Panc1 (cell line): ENCODE measurements around the gene EAF2. TPM values are rescaled to one million over a fixed set of nuclear protein-coding genes. Genes with fewer than 3 reads are reported as not detected.

Experiments used
- ATAC-seq: fragments of 200-7000 bp; cut with Tn5 transposase; 2 replicates; pipeline ENCODE4 v1.9.1; 2020; ENCODE audit warnings: mild to moderate bottlenecking, moderate library complexity
- BruUV-seq: library from RNA; stranded (reverse); fragments of 400-500 nt; replicated peaks from 2 replicates; lab custom pipeline; 2021; lab: Mats Ljungman, UMichigan
- CTCF ChIA-PET: fragments of 300-600 bp; sonication (Branson Sonifier 250); formaldehyde crosslinking; loops from one replicate; lab custom pipeline; 2022; ENCODE audit warnings: antibody characterized with exemption; lab: Charles Lee
- POLR2A ChIA-PET: fragments of 300-600 bp; sonication (Branson Sonifier 250); formaldehyde crosslinking; loops from one replicate; lab custom pipeline; 2022; ENCODE audit warnings: antibody characterized with exemption; lab: Charles Lee
- DNase-seq: peaks from one replicate; pipeline ENCODE4 v3.0.0-alpha.2; 2010; ENCODE audit warnings: low read depth, low spot score
- H3K27ac ChIP-seq: 2 replicates; pipeline ENCODE4 v1.5.1; 2011; ENCODE audit warnings: mild to moderate bottlenecking, low read length, inconsistent platforms
- H3K27me3 ChIP-seq: fragments of 200-500 bp; sonication (Bioruptor generic); 2 replicates; pipeline ENCODE4 v1.6.0; 2014; ENCODE audit warnings: low read length, inconsistent platforms; ENCODE audit not compliant: control insufficient read depth, insufficient read depth
- H3K36me3 ChIP-seq: fragments of 200-500 bp; sonication (Bioruptor generic); 2 replicates; pipeline ENCODE4 v1.5.1; 2014; ENCODE audit warnings: inconsistent platforms, mild to moderate bottlenecking, low read length, moderate library complexity; ENCODE audit not compliant: control insufficient read depth, insufficient read depth
- H3K4me1 ChIP-seq: 2 replicates; pipeline ENCODE4 v1.5.1; 2011; ENCODE audit warnings: inconsistent platforms, mild to moderate bottlenecking, low read length, moderate library complexity; ENCODE audit not compliant: control insufficient read depth, insufficient read depth
- H3K4me3 ChIP-seq, 2 experiments: 2 replicates each; pipeline ENCODE4 v1.5.1; 2011 to 2012; ENCODE audit warnings: low read depth in 2 of 2, low read length in 2 of 2, mild to moderate bottlenecking in 2 of 2, inconsistent platforms in 1 of 2, moderate library complexity in 1 of 2
- H3K9me3 ChIP-seq: fragments of 200-500 bp; sonication (Bioruptor generic); 2 replicates; pipeline ENCODE4 v1.5.1; 2014; ENCODE audit warnings: low read depth, mild to moderate bottlenecking, inconsistent platforms, low read length, moderate library complexity; ENCODE audit not compliant: control insufficient read depth, insufficient read depth
- POLR2AphosphoS5 ChIP-seq: IDR thresholded peaks from 2 replicates; pipeline ENCODE4 v1.6.1; 2012; ENCODE audit warnings: mild to moderate bottlenecking, low read depth, low read length, moderate library complexity
- SIN3A ChIP-seq: IDR thresholded peaks from 2 replicates; pipeline ENCODE4 v1.6.1; 2012; ENCODE audit warnings: low read depth, mild to moderate bottlenecking, low read length, moderate library complexity, borderline replicate concordance; ENCODE audit not compliant: insufficient read depth
- TCF7L2 ChIP-seq: IDR thresholded peaks from 2 replicates; pipeline ENCODE4 v1.6.1; 2011; ENCODE audit warnings: mild to moderate bottlenecking, low read depth, low read length, inconsistent platforms
- in situ Hi-C: cut with HindIII; loops from 2 replicates; pipeline ENCODE4 v1.10.0; 2016; ENCODE audit warnings: low sequenced_read_pairs, low pct_unique_long_range_greater_than_20kb
- intact Hi-C: fragments of 100-400 bp; cut with micrococcal nuclease; formaldehyde crosslinking; loops from one replicate; pipeline ENCODE4 v1.10.0; 2022; ENCODE audit not compliant: unreplicated experiment
- total RNA-seq: library from RNA; stranded (reverse); gene quantifications from one replicate; pipeline ENCODE4 v1.2.1, GENCODE V29; 2021; ENCODE audit not compliant: unreplicated experiment
- TF ChIP-seq, protein P1 (sequence below): fragments of 450-650 bp; IDR thresholded peaks from 2 replicates; pipeline ENCODE4 v1.5.1; 2017; ENCODE audit warnings: mild to moderate bottlenecking
- TF ChIP-seq, protein P2 (sequence below), 2 experiments: IDR thresholded peaks; 2 replicates each; pipeline ENCODE4 v1.6.1; 2011 to 2012; ENCODE audit warnings: low read depth in 2 of 2, control low read depth in 1 of 2, low read length in 1 of 2, mild to moderate bottlenecking in 1 of 2, moderate library complexity in 1 of 2; ENCODE audit not compliant: insufficient read depth in 1 of 2

EAF2 gene
- total RNA-seq, 1 experiment from 2014 or later = 5.3 TPM

DNA sequence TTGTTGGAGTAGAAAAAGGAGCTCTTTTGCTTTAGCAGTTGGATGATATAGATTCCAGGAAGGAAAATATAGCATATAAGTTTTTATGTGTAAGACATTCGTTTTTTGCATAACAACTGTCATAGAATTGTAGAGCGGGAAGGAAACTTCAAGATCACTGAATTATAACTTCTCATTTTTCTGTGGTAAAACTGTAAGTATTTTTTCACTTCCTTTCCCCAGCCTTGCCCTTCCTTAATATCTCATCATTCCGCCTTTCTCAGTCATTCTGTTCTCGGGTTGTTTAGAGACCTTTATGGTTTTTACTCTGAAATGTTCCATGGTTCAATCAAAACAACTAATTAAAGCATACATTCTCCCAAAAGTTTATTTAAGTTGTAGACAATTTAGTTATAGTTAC, 1.1 kb downstream of the EAF2 start:
- TF ChIP-seq POLR2AphosphoS5 = no peak
- TF ChIP-seq SIN3A = no peak
- no peak for TF ChIP-seq TCF7L2
- TF ChIP-seq, protein P1, sequence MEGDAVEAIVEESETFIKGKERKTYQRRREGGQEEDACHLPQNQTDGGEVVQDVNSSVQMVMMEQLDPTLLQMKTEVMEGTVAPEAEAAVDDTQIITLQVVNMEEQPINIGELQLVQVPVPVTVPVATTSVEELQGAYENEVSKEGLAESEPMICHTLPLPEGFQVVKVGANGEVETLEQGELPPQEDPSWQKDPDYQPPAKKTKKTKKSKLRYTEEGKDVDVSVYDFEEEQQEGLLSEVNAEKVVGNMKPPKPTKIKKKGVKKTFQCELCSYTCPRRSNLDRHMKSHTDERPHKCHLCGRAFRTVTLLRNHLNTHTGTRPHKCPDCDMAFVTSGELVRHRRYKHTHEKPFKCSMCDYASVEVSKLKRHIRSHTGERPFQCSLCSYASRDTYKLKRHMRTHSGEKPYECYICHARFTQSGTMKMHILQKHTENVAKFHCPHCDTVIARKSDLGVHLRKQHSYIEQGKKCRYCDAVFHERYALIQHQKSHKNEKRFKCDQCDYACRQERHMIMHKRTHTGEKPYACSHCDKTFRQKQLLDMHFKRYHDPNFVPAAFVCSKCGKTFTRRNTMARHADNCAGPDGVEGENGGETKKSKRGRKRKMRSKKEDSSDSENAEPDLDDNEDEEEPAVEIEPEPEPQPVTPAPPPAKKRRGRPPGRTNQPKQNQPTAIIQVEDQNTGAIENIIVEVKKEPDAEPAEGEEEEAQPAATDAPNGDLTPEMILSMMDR = no peak
- TF ChIP-seq, protein P2, sequence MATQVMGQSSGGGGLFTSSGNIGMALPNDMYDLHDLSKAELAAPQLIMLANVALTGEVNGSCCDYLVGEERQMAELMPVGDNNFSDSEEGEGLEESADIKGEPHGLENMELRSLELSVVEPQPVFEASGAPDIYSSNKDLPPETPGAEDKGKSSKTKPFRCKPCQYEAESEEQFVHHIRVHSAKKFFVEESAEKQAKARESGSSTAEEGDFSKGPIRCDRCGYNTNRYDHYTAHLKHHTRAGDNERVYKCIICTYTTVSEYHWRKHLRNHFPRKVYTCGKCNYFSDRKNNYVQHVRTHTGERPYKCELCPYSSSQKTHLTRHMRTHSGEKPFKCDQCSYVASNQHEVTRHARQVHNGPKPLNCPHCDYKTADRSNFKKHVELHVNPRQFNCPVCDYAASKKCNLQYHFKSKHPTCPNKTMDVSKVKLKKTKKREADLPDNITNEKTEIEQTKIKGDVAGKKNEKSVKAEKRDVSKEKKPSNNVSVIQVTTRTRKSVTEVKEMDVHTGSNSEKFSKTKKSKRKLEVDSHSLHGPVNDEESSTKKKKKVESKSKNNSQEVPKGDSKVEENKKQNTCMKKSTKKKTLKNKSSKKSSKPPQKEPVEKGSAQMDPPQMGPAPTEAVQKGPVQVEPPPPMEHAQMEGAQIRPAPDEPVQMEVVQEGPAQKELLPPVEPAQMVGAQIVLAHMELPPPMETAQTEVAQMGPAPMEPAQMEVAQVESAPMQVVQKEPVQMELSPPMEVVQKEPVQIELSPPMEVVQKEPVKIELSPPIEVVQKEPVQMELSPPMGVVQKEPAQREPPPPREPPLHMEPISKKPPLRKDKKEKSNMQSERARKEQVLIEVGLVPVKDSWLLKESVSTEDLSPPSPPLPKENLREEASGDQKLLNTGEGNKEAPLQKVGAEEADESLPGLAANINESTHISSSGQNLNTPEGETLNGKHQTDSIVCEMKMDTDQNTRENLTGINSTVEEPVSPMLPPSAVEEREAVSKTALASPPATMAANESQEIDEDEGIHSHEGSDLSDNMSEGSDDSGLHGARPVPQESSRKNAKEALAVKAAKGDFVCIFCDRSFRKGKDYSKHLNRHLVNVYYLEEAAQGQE (IDR thresholded peaks at IDR 0.05; ENCODE audit: insufficient read depth in 1 of 2, low read depth in 2 of 2, low read length in 1 of 2) = no peak
- peaks cover 4% of the 10 kb centered on the region for H3K36me3 ChIP-seq
- no peak overlapping the region for H3K27ac ChIP-seq
- no peaks in the 10 kb centered on the region for H3K27me3 ChIP-seq
- POLR2A ChIA-PET = no interaction called here
- BruUV-seq = no TSS peak
- in situ Hi-C loops (no loop called here), intact Hi-C loops (loop anchor here (10.0 kb wide), 1 partner anchor 549 kb away; the partner anchor contains the start of genes FAM162A and MIX23)
- CTCF ChIA-PET = no interaction called here
- ATAC-seq (no peak), DNase-seq (no peak)
- H3K4me1 ChIP-seq = peaks cover 10% of the 10 kb centered on the region
- peak overlapping the region in 1 of 2 experiments; percentile 92; a peak in 2 of 4 replicates for H3K4me3 ChIP-seq
- no peaks in the 10 kb centered on the region for H3K9me3 ChIP-seq

DNA sequence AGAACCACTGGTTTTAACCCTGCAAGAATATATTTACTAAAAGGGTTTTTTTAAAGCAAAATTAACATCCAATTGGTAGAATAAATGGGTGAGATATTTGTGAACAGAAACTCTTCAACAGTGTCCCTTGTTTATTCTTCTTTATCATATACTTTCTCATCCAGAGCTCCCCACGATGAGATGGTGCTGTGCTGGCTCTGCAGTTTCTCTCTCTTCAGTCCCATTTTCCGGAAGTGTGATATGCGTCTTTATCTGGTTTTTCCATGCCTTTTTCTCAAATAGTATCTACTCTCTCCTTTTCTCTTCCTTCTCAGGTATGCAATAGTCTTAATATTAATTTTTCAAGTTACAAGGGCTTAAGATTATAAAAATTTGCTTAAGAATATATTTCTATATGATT, 1.5 kb downstream of the EAF2 start:
- Histone ChIP-seq H3K27ac (no peak overlapping the region), H3K36me3 (peaks cover 4% of the 10 kb centered on the region), H3K27me3 (no peaks in the 10 kb centered on the region), H3K9me3 (no peaks in the 10 kb centered on the region), H3K4me3 (no peak overlapping the region), H3K4me1 (peaks cover 10% of the 10 kb centered on the region)
- BruUV-seq = no TSS peak
- ATAC-seq = no peak
- intact Hi-C loops = loop anchor here (10.0 kb wide), 1 partner anchor 548 kb away; the partner anchor contains the start of genes FAM162A and MIX23
- in situ Hi-C loops = no loop called here
- DNase-seq = no peak
- TF ChIP-seq, protein P2 (IDR thresholded peaks at IDR 0.05; ENCODE audit: insufficient read depth in 1 of 2, low read depth in 2 of 2, low read length in 1 of 2) = no peak
- TF ChIP-seq SIN3A (no peak), POLR2AphosphoS5 (no peak), TCF7L2 (no peak)
- TF ChIP-seq, protein P1 = no peak
- POLR2A ChIA-PET = no interaction called here
- CTCF ChIA-PET = no interaction called here
